DOHH2 (cell line): Measurements from ENCODE around the gene DNASE1L1.

Experiments used
- H3F3A ChIP-seq: fragments of 200-600 bp; sonication (generic), shearing (Covaris generic); 2 replicates; pipeline ENCODE4 v1.6.0; 2016; ENCODE audit warnings: antibody characterized with exemption, mild to moderate bottlenecking; ENCODE audit not compliant: control insufficient read depth, insufficient read depth
- H3K27ac ChIP-seq: fragments of 200-600 bp; sonication (generic); 2 replicates; pipeline ENCODE4 v1.5.1; 2014; ENCODE audit warnings: low read depth, mild to moderate bottlenecking, low read length, moderate library complexity
- H3K27me3 ChIP-seq: fragments of 200-600 bp; sonication (generic); 2 replicates; pipeline ENCODE4 v1.6.1; 2014; ENCODE audit warnings: mild to moderate bottlenecking, low read length, mixed read lengths; ENCODE audit not compliant: control insufficient read depth
- H3K36me3 ChIP-seq: fragments of 200-600 bp; sonication (generic); 2 replicates; pipeline ENCODE4 v1.6.1; 2014; ENCODE audit warnings: mild to moderate bottlenecking, low read length, moderate library complexity, mixed read lengths; ENCODE audit not compliant: control insufficient read depth
- H3K4me1 ChIP-seq: fragments of 200-600 bp; sonication (generic); 2 replicates; pipeline ENCODE4 v1.6.1; 2014; ENCODE audit warnings: mild to moderate bottlenecking, low read length, mixed read lengths; ENCODE audit not compliant: control insufficient read depth
- H3K4me2 ChIP-seq: fragments of 200-600 bp; sonication (generic); 2 replicates; pipeline ENCODE4 v1.6.0; 2014; ENCODE audit warnings: mild to moderate bottlenecking, low read length, moderate library complexity
- H3K4me3 ChIP-seq: fragments of 200-600 bp; sonication (generic); 2 replicates; pipeline ENCODE4 v1.5.1; 2014; ENCODE audit warnings: mild to moderate bottlenecking, low read length, mixed read lengths
- H3K79me2 ChIP-seq: fragments of 200-600 bp; sonication (generic); 2 replicates; pipeline ENCODE4 v1.6.1; 2014; ENCODE audit warnings: mild to moderate bottlenecking, low read length, mixed read lengths; ENCODE audit not compliant: control insufficient read depth
- H3K9me2 ChIP-seq: fragments of 200-600 bp; sonication (generic); replicated peaks from 2 replicates; pipeline ENCODE4 v1.6.1; 2014; ENCODE audit warnings: mild to moderate bottlenecking, low read length, mixed read lengths; ENCODE audit not compliant: control insufficient read depth
- H3K9me3 ChIP-seq: fragments of 200-600 bp; sonication (generic); 2 replicates; pipeline ENCODE4 v1.6.1; 2014; ENCODE audit warnings: antibody characterized with exemption, low read length, mixed read lengths; ENCODE audit not compliant: control insufficient read depth, insufficient read depth
- H4K20me1 ChIP-seq: fragments of 200-600 bp; sonication (generic); 2 replicates; pipeline ENCODE4 v1.6.0; 2014; ENCODE audit warnings: low read depth, mild to moderate bottlenecking, antibody characterized with exemption, low read length, moderate library complexity; ENCODE audit not compliant: control insufficient read depth, insufficient read depth
- CTCF ChIP-seq: fragments of 200-600 bp; sonication (generic); IDR thresholded peaks from one replicate; pipeline ENCODE4 v1.5.1; 2014; ENCODE audit warnings: antibody characterized with exemption, mild to moderate bottlenecking, low read depth, low read length; ENCODE audit not compliant: poor library complexity, severe bottlenecking
- EZH2phosphoT487 ChIP-seq: fragments of 200-600 bp; sonication (generic); IDR thresholded peaks from 2 replicates; pipeline ENCODE4 v1.6.1; 2017; ENCODE audit warnings: borderline replicate concordance, mild to moderate bottlenecking, antibody characterized with exemption, low read length, moderate library complexity, mixed read lengths

The DNASE1L1 gene

GRCh38 chrX:154411981-154412340 lies 2.9 kb upstream of the DNASE1L1 start:
- H3K9me2 ChIP-seq, result no peaks in the 10 kb centered on the region
- TF ChIP-seq CTCF, result no peak
- no peak for TF ChIP-seq EZH2phosphoT487
- no peaks in the 10 kb centered on the region for H3F3A ChIP-seq
- no peaks in the 10 kb centered on the region for H3K36me3 ChIP-seq
- H3K9me3 ChIP-seq, result no peaks in the 10 kb centered on the region
- peak overlapping the region; percentile 75 for H3K27ac ChIP-seq
- no peaks in the 10 kb centered on the region for H4K20me1 ChIP-seq
- peak overlapping the region; percentile 91 for H3K4me2 ChIP-seq
- H3K27me3 ChIP-seq, result no peaks in the 10 kb centered on the region
- peaks cover 10% of the 10 kb centered on the region; the same call in 1 of the 2 replicates for H3K79me2 ChIP-seq
- H3K4me3 ChIP-seq, result peak overlapping the region; percentile 87
- peaks cover 14% of the 10 kb centered on the region for H3K4me1 ChIP-seq

- H3K9me3 ChIP-seq, result no peaks in the 10 kb centered on the region
- H3F3A ChIP-seq, result no peaks in the 10 kb centered on the region
- TF ChIP-seq CTCF (no peak), EZH2phosphoT487 (no peak)
- no peak overlapping the region for H3K4me3 ChIP-seq
- 0 out of 2 replicates have a peak overlapping the region, but pooled peaks have one; percentile 34 for H3K4me2 ChIP-seq
- no peaks in the 10 kb centered on the region for H3K9me2 ChIP-seq
- peaks cover 14% of the 10 kb centered on the region for H3K4me1 ChIP-seq
- H3K36me3 ChIP-seq, result no peaks in the 10 kb centered on the region
- H3K27me3 ChIP-seq, result no peaks in the 10 kb centered on the region
- H4K20me1 ChIP-seq, result no peaks in the 10 kb centered on the region
- H3K27ac ChIP-seq, result no peak overlapping the region
- H3K79me2 ChIP-seq, result peaks cover 10% of the 10 kb centered on the region; the same call in 1 of the 2 replicates
Observed at GRCh38 chrX:154408659-154409221, 314 bp downstream of the DNASE1L1 start.

- Histone ChIP-seq H3K4me3 (no peak overlapping the region), H3K36me3 (peaks cover 17% of the 10 kb centered on the region), H3K27me3 (no peaks in the 10 kb centered on the region), H4K20me1 (no peaks in the 10 kb centered on the region), H3K9me2 (no peaks in the 10 kb centered on the region), H3K9me3 (no peaks in the 10 kb centered on the region), H3F3A (peaks cover 19% of the 10 kb centered on the region), H3K4me2 (no peak overlapping the region), H3K27ac (no peak overlapping the region), H3K4me1 (peaks cover 9% of the 10 kb centered on the region), H3K79me2 (peaks cover under 1% of the 10 kb centered on the region; the same call in 1 of the 2 replicates)
- TF ChIP-seq CTCF (no peak), EZH2phosphoT487 (no peak)
Observed at GRCh38 chrX:154404625-154405192, 4.3 kb downstream of the DNASE1L1 start.
